Nephron progenitor cell (in vitro differentiated cells): ENCODE data around the gene CLBA1.

Source experiments
- DNase-seq: peaks from one replicate; pipeline ENCODE4 v3.0.0; 2021
- H3K27ac Mint-ChIP-seq: 2 replicates; pipeline ENCODE4 v1.8.0; 2021; ENCODE audit warnings: mild to moderate bottlenecking, moderate library complexity, mixed read lengths
- H3K27me3 Mint-ChIP-seq: 2 replicates; pipeline ENCODE4 v1.8.0; 2021; ENCODE audit warnings: mild to moderate bottlenecking, low read depth, mixed read lengths; ENCODE audit not compliant: poor library complexity
- H3K36me3 Mint-ChIP-seq: 2 replicates; pipeline ENCODE4 v1.8.0; 2021; ENCODE audit warnings: low read depth, mixed read lengths
- H3K4me1 Mint-ChIP-seq: 2 replicates; pipeline ENCODE4 v1.8.0; 2021; ENCODE audit warnings: mixed read lengths
- H3K4me3 Mint-ChIP-seq: 2 replicates; pipeline ENCODE4 v1.8.0; 2021; ENCODE audit warnings: mild to moderate bottlenecking, moderate library complexity, mixed read lengths
- H3K9me3 Mint-ChIP-seq: 2 replicates; pipeline ENCODE4 v1.8.0; 2021; ENCODE audit warnings: mild to moderate bottlenecking, moderate library complexity, mixed read lengths
- TF ChIP-seq, protein P1 (sequence below): fragments of 200-600 bp; sonication (generic); IDR thresholded peaks from 2 replicates; pipeline ENCODE4 v1.5.0; 2021; ENCODE audit warnings: antibody characterized with exemption

Gene CLBA1

GRCh38 chr14:105010891-105011291 lies 25.3 kb downstream of the CLBA1 start:
- peaks cover 20% of the 10 kb centered on the region for H3K36me3 Mint-ChIP-seq
- no peak overlapping the region for H3K4me3 Mint-ChIP-seq
- no peak overlapping the region for H3K27ac Mint-ChIP-seq
- TF ChIP-seq, protein P1, sequence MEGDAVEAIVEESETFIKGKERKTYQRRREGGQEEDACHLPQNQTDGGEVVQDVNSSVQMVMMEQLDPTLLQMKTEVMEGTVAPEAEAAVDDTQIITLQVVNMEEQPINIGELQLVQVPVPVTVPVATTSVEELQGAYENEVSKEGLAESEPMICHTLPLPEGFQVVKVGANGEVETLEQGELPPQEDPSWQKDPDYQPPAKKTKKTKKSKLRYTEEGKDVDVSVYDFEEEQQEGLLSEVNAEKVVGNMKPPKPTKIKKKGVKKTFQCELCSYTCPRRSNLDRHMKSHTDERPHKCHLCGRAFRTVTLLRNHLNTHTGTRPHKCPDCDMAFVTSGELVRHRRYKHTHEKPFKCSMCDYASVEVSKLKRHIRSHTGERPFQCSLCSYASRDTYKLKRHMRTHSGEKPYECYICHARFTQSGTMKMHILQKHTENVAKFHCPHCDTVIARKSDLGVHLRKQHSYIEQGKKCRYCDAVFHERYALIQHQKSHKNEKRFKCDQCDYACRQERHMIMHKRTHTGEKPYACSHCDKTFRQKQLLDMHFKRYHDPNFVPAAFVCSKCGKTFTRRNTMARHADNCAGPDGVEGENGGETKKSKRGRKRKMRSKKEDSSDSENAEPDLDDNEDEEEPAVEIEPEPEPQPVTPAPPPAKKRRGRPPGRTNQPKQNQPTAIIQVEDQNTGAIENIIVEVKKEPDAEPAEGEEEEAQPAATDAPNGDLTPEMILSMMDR: no peak
- H3K9me3 Mint-ChIP-seq: no peaks in the 10 kb centered on the region
- no peak for DNase-seq
- peaks cover 32% of the 10 kb centered on the region for H3K4me1 Mint-ChIP-seq
- no peaks in the 10 kb centered on the region for H3K27me3 Mint-ChIP-seq

DNA sequence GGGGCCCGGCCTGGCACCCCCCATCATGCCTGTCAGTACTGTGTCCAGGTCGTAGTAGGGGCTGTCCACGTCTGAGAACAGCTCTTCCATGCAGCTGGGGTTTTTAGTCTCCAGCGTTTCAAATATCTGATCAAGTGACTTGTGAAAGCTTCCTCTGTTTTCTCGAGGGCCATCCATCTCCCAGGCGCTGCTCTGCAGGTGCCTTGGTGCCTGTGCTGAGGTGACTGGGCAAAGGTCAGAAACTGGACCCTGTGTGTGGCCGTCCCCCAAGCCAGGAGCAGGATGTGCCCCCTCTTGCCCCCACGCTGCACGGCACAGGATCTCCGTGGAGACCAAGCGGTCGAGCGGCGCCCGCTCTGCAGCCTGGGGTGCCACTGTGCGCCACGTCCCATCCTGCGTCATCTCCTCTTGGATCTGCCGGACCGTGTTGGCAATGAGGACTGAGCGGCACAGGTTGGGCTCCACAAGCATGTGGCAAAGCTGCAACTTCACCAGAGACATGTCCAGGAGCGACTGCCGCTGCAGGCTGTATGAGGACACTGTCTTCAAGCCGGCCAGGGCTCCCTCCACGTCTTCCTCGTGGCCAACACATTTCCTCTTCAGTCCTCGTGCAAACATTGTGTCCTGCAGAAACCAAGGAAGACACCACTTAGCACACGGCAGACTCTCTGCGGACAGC lies 25.9 kb downstream of the CLBA1 start:
- H3K36me3 Mint-ChIP-seq: peaks cover 23% of the 10 kb centered on the region
- no peak for DNase-seq
- no peak overlapping the region for H3K4me3 Mint-ChIP-seq
- no peaks in the 10 kb centered on the region for H3K27me3 Mint-ChIP-seq
- no peaks in the 10 kb centered on the region for H3K9me3 Mint-ChIP-seq
- TF ChIP-seq, protein P1: no peak
- H3K4me1 Mint-ChIP-seq: peaks cover 38% of the 10 kb centered on the region
- peak overlapping the region; percentile 96 for H3K27ac Mint-ChIP-seq

GRCh38 chr14:105012171-105012985 lies 26.8 kb downstream of the CLBA1 start:
- peaks cover 28% of the 10 kb centered on the region for H3K36me3 Mint-ChIP-seq
- H3K4me1 Mint-ChIP-seq: peaks cover 46% of the 10 kb centered on the region
- H3K9me3 Mint-ChIP-seq: no peaks in the 10 kb centered on the region
- no peak overlapping the region for H3K4me3 Mint-ChIP-seq
- DNase-seq: no peak
- TF ChIP-seq, protein P1: no peak
- H3K27ac Mint-ChIP-seq: peak overlapping the region; percentile 96
- H3K27me3 Mint-ChIP-seq: no peaks in the 10 kb centered on the region

GRCh38 chr14:105013150-105013785 lies 27.7 kb downstream of the CLBA1 start:
- Mint-ChIP-seq H3K27me3 (no peaks in the 10 kb centered on the region), H3K4me3 (no peak overlapping the region)

GRCh38 chr14:105014032-105014431 lies 28.4 kb downstream of the CLBA1 start:
- H3K27ac Mint-ChIP-seq: peak overlapping the region; percentile 73
- DNase-seq: no peak
- no peaks in the 10 kb centered on the region for H3K27me3 Mint-ChIP-seq
- no peak overlapping the region for H3K4me3 Mint-ChIP-seq
- H3K4me1 Mint-ChIP-seq: peaks cover 60% of the 10 kb centered on the region
- TF ChIP-seq, protein P1: no peak
- no peaks in the 10 kb centered on the region for H3K9me3 Mint-ChIP-seq
- peaks cover 34% of the 10 kb centered on the region for H3K36me3 Mint-ChIP-seq

More at GRCh38 chr14:105013150-105013785, 27.7 kb downstream of the CLBA1 start:
- Mint-ChIP-seq H3K36me3 (peaks cover 34% of the 10 kb centered on the region), H3K4me1 (peaks cover 54% of the 10 kb centered on the region), H3K27ac (peak overlapping the region; percentile 89), H3K9me3 (no peaks in the 10 kb centered on the region)
- DNase-seq: no peak
- TF ChIP-seq, protein P1: no peak
